ENCODE measurements around the gene SMAD1. TPM values are rescaled to one million over a fixed set of nuclear protein-coding genes. Genes with fewer than 3 reads are reported as not detected.
A peak's percentile ranks its signal among the peaks of the same experiment; 100 is the strongest.

SMAD1 gene
- total RNA-seq, 1 experiment from 2014 or later, result 21.1 TPM

GRCh38 chr4:145533961-145534360, 52.3 kb downstream of the SMAD1 start:
- Histone ChIP-seq H2BK5ac (ENCODE audit: insufficient read length, low read length) (no peak overlapping the region), H2AFZ (ENCODE audit: low read length) (no peak overlapping the region), H3K27ac (ENCODE audit: insufficient read length, low read depth, low read length) (no peak overlapping the region), H2BK120ac (ENCODE audit: low read depth, low read length, poor library complexity, severe bottlenecking) (no peak overlapping the region), H3T11ph (ENCODE audit: low read length) (no peak overlapping the region), H2BK20ac (ENCODE audit: low read depth, low read length, poor library complexity, severe bottlenecking) (no peak overlapping the region), H3K4ac (ENCODE audit: low read depth, low read length) (no peak overlapping the region), H3K79me2 (ENCODE audit: insufficient read depth, low read length) (no peaks in the 10 kb centered on the region), H3K14ac (ENCODE audit: insufficient read depth, low read length) (no peak overlapping the region), H3K23me2 (ENCODE audit: insufficient read length, low read depth, low read length, poor library complexity, severe bottlenecking) (no peaks in the 10 kb centered on the region), H3K9ac (ENCODE audit: extremely low read depth, insufficient read length, low read length) (no peak overlapping the region), H3K56ac (ENCODE audit: insufficient read length, low read depth, low read length) (no peak overlapping the region), H3K4me1 (ENCODE audit: insufficient read depth, low read length) (no peaks in the 10 kb centered on the region), H2BK15ac (ENCODE audit: low read depth, low read length) (no peak overlapping the region), H3K18ac (ENCODE audit: insufficient read length, low read depth, low read length) (no peak overlapping the region), H3K23ac (ENCODE audit: insufficient read length, low read depth, low read length) (no peak overlapping the region), H3K9me3 (ENCODE audit: control insufficient read depth, low read depth, low read length) (no peaks in the 10 kb centered on the region), H4K91ac (ENCODE audit: insufficient read length, low read depth, low read length) (no peak overlapping the region), H3K4me2 (ENCODE audit: insufficient read depth, insufficient read length, low read length) (no peak overlapping the region), H2BK12ac (ENCODE audit: insufficient read length, low read depth, low read length) (no peak overlapping the region), H4K20me1 (ENCODE audit: control insufficient read depth, insufficient read depth, insufficient read length) (no peaks in the 10 kb centered on the region), H2AK5ac (ENCODE audit: insufficient read length, low read length) (no peak overlapping the region), H3K79me1 (ENCODE audit: insufficient read depth, low read depth, low read length, poor library complexity, severe bottlenecking) (no peaks in the 10 kb centered on the region), H4K8ac (replicated peaks; ENCODE audit: insufficient read length, low read depth, low read length) (no peak overlapping the region), H3K27me3 (ENCODE audit: insufficient read depth, low read length) (no peaks in the 10 kb centered on the region), H4K5ac (ENCODE audit: insufficient read length, low read depth, low read length) (no peak overlapping the region)
- H3K27ac Mint-ChIP-seq, result 0 out of 7 replicates have a peak overlapping the region, but pooled peaks of 1 of the 3 experiments have one; percentile 69
- no peaks in the 10 kb centered on the region for H3K9me3 Mint-ChIP-seq
- H3K36me3 Mint-ChIP-seq (ENCODE audit: insufficient read depth in 1 of 3, low read depth in 3 of 3), result no peaks in the 10 kb centered on the region
- no peak for TF ChIP-seq CTCF (conservative IDR thresholded peaks at IDR 0.05)
- peaks cover 22 to 24% of the 10 kb centered on the region in 2 experiments for H3K4me1 Mint-ChIP-seq
- no peak overlapping the region for H3K4me3 Mint-ChIP-seq
- no peak for DNase-seq
- H3K27me3 Mint-ChIP-seq (ENCODE audit: low read depth), result no peaks in the 10 kb centered on the region
- WGBS (ENCODE audit: extremely low coverage, insufficient read length, low lambda C conversion rate), result no CpG with 5 or more reads among the region's 1 CpG
